HepG2 (cell line): ENCODE results near the gene CFAP221. TPM values are rescaled to one million over a fixed set of nuclear protein-coding genes. Genes with fewer than 3 reads are reported as not detected.
A peak's percentile ranks its signal among the peaks of the same experiment; 100 is the strongest.

ENCODE experiments used
- AGO1 ChIP-seq: fragments of 200-400 bp; formaldehyde crosslinking; IDR thresholded peaks from 2 replicates; pipeline ENCODE4 v1.6.1; 2017; ENCODE audit warnings: mild to moderate bottlenecking, low read depth, low read length, moderate library complexity; ENCODE audit not compliant: poor library complexity, severe bottlenecking
- CHCHD3 ChIP-seq: sonication (generic); formaldehyde crosslinking; IDR thresholded peaks from 2 replicates; pipeline ENCODE4 v1.8.0; 2022; ENCODE audit warnings: mild to moderate bottlenecking, missing genetic modification reagents, moderate library complexity
- CHD4 ChIP-seq: fragments of 200-600 bp; sonication (generic); IDR thresholded peaks from 2 replicates; pipeline ENCODE4 v1.7.0; 2017; ENCODE audit warnings: mild to moderate bottlenecking, low read length, borderline replicate concordance
- HIVEP1 ChIP-seq: sonication (generic); formaldehyde crosslinking; IDR thresholded peaks from 2 replicates; pipeline ENCODE4 v1.4.0; 2020; ENCODE audit warnings: mild to moderate bottlenecking, missing genetic modification reagents
- KMT2B ChIP-seq: IDR thresholded peaks from 2 replicates; pipeline ENCODE4 v1.6.1; 2016; ENCODE audit warnings: missing genetic modification reagents, missing compliant biosample characterization
- NFIB ChIP-seq: sonication (generic); formaldehyde crosslinking; IDR thresholded peaks from 2 replicates; pipeline ENCODE4 v1.9.0; 2021; ENCODE audit warnings: missing genetic modification reagents, mild to moderate bottlenecking, borderline replicate concordance
- TSC22D2 ChIP-seq: sonication (generic); formaldehyde crosslinking; IDR thresholded peaks from 2 replicates; pipeline ENCODE4 v1.5.1; 2020; ENCODE audit warnings: missing genetic modification reagents, mild to moderate bottlenecking, borderline replicate concordance
- ZBTB8A ChIP-seq: sonication (generic); formaldehyde crosslinking; IDR thresholded peaks from 2 replicates; pipeline ENCODE4 v1.4.0; 2020; ENCODE audit warnings: mild to moderate bottlenecking, low read depth, missing genetic modification reagents, borderline replicate concordance
- ZNF543 ChIP-seq: sonication (generic); formaldehyde crosslinking; IDR thresholded peaks from 2 replicates; pipeline ENCODE4 v1.4.0; 2020; ENCODE audit warnings: mild to moderate bottlenecking, missing genetic modification reagents
- ZNF558 ChIP-seq: sonication (generic); formaldehyde crosslinking; IDR thresholded peaks from 2 replicates; pipeline ENCODE4 v1.9.0; 2022; ENCODE audit warnings: mild to moderate bottlenecking, missing genetic modification reagents, borderline replicate concordance
- ZNF746 ChIP-seq: sonication (generic); formaldehyde crosslinking; IDR thresholded peaks from 2 replicates; pipeline ENCODE4 v1.8.0; 2022; ENCODE audit warnings: mild to moderate bottlenecking, missing genetic modification reagents
- polyA plus RNA-seq, 8 experiments: library from polyadenylated mRNA; depleted of rRNA in 3 of 8; stranded (reverse) in 7 of 8; unstranded in 1 of 8; fragments of >200 nt; fragmentation: Illumina TruSeq in 4 of 8; extraction: Trizol in 4 of 8; gene quantifications; 2 replicates each; pipeline versions ENCODE4 v1.2.1 to v1.2.3, GENCODE V29; 2011 to 2016; ENCODE audit warnings: low read depth in 4 of 8, missing spikeins in 1 of 8, mixed read lengths in 1 of 8; ENCODE audit not compliant: insufficient read depth in 1 of 8
- total RNA-seq, 5 experiments: library from RNA; depleted of rRNA; stranded (reverse); fragments of >200 nt; fragmentation: Illumina TruSeq; extraction: Trizol; gene quantifications; 2 replicates each; pipeline ENCODE4 v1.2.3, GENCODE V29; 2016; ENCODE audit warnings: low read depth in 1 of 5
- TF ChIP-seq, protein P1 (sequence below), 2 experiments: sonication (generic) in 1 of 2; formaldehyde crosslinking in 1 of 2; IDR thresholded peaks; 2 replicates each; pipeline versions ENCODE4 v1.6.1 to v1.9.0; 2014 to 2022; ENCODE audit warnings: antibody characterized with exemption in 1 of 2, borderline replicate concordance in 1 of 2, inconsistent platforms in 1 of 2, low read depth in 1 of 2, missing genetic modification reagents in 1 of 2
- TF ChIP-seq, protein P2 (sequence below): IDR thresholded peaks from 2 replicates; pipeline ENCODE4 v1.6.1; 2016; ENCODE audit warnings: control low read depth
- TF ChIP-seq, protein P3 (sequence below): sonication (generic); formaldehyde crosslinking; IDR thresholded peaks from 2 replicates; pipeline ENCODE4 v1.8.1; 2023; ENCODE audit warnings: mild to moderate bottlenecking, missing genetic modification reagents
- TF ChIP-seq, protein P4 (sequence below): IDR thresholded peaks from 2 replicates; pipeline ENCODE4 v1.6.1; 2016; ENCODE audit warnings: low read depth, missing genetic modification reagents, missing compliant biosample characterization

CFAP221 gene
- total and polyA plus RNA-seq, 2 of the 13 experiments (the other 11 are each of a cell fraction or from before 2014, with no cell fraction given), result not detected

DNA sequence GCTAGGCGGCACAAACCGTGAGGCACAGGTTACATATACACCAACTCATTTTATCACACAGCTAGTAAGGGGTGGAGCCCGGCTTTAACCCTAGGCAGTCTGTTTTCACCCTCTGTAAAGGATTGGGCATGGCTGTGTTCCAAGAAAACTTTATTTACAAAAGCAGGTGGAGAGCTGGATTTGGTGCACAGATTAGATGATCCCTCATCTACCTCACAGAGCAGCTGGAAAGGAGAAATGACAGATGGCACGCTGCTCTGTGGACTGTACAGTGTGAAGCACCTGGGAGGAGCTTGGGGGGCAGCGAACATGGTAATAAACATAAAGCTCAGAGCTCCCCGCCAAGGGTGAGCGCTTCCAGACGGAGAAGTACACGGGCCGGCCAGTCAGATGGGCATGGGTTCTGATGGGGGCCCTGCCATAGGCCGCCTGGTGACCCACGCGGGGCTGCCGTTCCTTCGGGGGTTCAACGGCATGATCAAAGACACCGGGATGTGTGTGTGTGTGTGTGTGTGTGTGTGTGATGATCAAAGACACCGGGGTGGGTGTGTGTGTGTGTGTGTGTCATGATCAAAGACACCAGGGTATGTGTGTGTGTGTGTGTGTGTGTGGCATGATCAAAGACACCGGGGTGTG is 133.9 kb downstream of the CFAP221 start (continued):
- TF ChIP-seq, protein P1, sequence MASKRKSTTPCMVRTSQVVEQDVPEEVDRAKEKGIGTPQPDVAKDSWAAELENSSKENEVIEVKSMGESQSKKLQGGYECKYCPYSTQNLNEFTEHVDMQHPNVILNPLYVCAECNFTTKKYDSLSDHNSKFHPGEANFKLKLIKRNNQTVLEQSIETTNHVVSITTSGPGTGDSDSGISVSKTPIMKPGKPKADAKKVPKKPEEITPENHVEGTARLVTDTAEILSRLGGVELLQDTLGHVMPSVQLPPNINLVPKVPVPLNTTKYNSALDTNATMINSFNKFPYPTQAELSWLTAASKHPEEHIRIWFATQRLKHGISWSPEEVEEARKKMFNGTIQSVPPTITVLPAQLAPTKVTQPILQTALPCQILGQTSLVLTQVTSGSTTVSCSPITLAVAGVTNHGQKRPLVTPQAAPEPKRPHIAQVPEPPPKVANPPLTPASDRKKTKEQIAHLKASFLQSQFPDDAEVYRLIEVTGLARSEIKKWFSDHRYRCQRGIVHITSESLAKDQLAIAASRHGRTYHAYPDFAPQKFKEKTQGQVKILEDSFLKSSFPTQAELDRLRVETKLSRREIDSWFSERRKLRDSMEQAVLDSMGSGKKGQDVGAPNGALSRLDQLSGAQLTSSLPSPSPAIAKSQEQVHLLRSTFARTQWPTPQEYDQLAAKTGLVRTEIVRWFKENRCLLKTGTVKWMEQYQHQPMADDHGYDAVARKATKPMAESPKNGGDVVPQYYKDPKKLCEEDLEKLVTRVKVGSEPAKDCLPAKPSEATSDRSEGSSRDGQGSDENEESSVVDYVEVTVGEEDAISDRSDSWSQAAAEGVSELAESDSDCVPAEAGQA (IDR thresholded peaks at IDR 0.05; ENCODE audit: low read depth), result no peak
- TF ChIP-seq, protein P1 (CRISPR knock-in tag; IDR thresholded peaks at IDR 0.05; ENCODE audit: borderline replicate concordance), result no peak
- peak; percentile 52; the same call in 1 of the 2 replicates for TF ChIP-seq CHD4
- TF ChIP-seq CHCHD3 (CRISPR knock-in tag), result no peak
- no peak for TF ChIP-seq AGO1
- TF ChIP-seq KMT2B, result no peak
- TF ChIP-seq, protein P2, sequence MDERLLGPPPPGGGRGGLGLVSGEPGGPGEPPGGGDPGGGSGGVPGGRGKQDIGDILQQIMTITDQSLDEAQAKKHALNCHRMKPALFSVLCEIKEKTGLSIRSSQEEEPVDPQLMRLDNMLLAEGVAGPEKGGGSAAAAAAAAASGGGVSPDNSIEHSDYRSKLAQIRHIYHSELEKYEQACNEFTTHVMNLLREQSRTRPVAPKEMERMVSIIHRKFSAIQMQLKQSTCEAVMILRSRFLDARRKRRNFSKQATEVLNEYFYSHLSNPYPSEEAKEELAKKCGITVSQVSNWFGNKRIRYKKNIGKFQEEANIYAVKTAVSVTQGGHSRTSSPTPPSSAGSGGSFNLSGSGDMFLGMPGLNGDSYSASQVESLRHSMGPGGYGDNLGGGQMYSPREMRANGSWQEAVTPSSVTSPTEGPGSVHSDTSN (CRISPR knock-in tag), result no peak
- TF ChIP-seq, protein P3, sequence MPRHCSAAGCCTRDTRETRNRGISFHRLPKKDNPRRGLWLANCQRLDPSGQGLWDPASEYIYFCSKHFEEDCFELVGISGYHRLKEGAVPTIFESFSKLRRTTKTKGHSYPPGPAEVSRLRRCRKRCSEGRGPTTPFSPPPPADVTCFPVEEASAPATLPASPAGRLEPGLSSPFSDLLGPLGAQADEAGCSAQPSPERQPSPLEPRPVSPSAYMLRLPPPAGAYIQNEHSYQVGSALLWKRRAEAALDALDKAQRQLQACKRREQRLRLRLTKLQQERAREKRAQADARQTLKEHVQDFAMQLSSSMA (CRISPR knock-in tag), result peak; percentile 48; the same call in 1 of the 2 replicates
- no peak for TF ChIP-seq ZNF543 (CRISPR knock-in tag)
- TF ChIP-seq ZBTB8A, result no peak
- TF ChIP-seq, protein P4, sequence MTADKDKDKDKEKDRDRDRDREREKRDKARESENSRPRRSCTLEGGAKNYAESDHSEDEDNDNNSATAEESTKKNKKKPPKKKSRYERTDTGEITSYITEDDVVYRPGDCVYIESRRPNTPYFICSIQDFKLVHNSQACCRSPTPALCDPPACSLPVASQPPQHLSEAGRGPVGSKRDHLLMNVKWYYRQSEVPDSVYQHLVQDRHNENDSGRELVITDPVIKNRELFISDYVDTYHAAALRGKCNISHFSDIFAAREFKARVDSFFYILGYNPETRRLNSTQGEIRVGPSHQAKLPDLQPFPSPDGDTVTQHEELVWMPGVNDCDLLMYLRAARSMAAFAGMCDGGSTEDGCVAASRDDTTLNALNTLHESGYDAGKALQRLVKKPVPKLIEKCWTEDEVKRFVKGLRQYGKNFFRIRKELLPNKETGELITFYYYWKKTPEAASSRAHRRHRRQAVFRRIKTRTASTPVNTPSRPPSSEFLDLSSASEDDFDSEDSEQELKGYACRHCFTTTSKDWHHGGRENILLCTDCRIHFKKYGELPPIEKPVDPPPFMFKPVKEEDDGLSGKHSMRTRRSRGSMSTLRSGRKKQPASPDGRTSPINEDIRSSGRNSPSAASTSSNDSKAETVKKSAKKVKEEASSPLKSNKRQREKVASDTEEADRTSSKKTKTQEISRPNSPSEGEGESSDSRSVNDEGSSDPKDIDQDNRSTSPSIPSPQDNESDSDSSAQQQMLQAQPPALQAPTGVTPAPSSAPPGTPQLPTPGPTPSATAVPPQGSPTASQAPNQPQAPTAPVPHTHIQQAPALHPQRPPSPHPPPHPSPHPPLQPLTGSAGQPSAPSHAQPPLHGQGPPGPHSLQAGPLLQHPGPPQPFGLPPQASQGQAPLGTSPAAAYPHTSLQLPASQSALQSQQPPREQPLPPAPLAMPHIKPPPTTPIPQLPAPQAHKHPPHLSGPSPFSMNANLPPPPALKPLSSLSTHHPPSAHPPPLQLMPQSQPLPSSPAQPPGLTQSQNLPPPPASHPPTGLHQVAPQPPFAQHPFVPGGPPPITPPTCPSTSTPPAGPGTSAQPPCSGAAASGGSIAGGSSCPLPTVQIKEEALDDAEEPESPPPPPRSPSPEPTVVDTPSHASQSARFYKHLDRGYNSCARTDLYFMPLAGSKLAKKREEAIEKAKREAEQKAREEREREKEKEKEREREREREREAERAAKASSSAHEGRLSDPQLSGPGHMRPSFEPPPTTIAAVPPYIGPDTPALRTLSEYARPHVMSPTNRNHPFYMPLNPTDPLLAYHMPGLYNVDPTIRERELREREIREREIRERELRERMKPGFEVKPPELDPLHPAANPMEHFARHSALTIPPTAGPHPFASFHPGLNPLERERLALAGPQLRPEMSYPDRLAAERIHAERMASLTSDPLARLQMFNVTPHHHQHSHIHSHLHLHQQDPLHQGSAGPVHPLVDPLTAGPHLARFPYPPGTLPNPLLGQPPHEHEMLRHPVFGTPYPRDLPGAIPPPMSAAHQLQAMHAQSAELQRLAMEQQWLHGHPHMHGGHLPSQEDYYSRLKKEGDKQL (CRISPR knock-in tag), result no peak
- no peak for TF ChIP-seq ZNF558 (CRISPR knock-in tag)
- no peak for TF ChIP-seq HIVEP1 (CRISPR knock-in tag)
- no peak for TF ChIP-seq NFIB
- no peak for TF ChIP-seq TSC22D2 (CRISPR knock-in tag)
- TF ChIP-seq ZNF746 (CRISPR knock-in tag), result 0 out of 2 replicates have a peak, but pooled peaks have one; percentile 6
